ENCODE measurements around the gene PI4K2B. TPM values are rescaled to one million over a fixed set of nuclear protein-coding genes. Genes with fewer than 3 reads are reported as not detected.
"Not testable (repeated sequence)": the region's sequence is repeated elsewhere in the genome, so short reads cannot be mapped to it uniquely, and the experiment has no call there.

PI4K2B gene
- total RNA-seq, 4 donors from 2014 or later = 17.9 to 25.6 (median 18.8) TPM

DNA sequence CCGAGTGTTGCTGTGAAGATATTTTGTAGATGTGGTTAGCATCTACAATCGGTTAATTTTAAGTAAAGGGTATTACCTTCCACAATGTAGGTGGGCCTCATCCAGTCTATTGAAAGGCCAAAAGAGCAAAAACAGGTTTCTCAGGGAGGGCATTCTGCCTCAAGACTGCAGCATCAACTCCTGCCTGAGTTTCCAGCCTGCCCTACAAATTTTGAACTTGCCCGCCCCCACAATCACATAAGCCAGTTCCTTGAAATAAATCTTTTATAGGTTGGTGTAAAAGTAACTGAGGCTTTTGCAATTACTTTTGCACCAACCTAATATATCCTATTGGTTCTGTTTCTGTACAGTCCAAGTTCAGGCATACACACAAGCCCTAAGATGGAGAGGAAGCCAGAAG lies 22.1 kb upstream of the PI4K2B start:
- 95 to 99% methylated on average over 3 of the region's 3 CpGs for WGBS, 2 donors
- intact Hi-C loops (cut with DNase I; ENCODE audit: low total_unique reads) = no loop called here
- TF ChIP-seq, protein P1, sequence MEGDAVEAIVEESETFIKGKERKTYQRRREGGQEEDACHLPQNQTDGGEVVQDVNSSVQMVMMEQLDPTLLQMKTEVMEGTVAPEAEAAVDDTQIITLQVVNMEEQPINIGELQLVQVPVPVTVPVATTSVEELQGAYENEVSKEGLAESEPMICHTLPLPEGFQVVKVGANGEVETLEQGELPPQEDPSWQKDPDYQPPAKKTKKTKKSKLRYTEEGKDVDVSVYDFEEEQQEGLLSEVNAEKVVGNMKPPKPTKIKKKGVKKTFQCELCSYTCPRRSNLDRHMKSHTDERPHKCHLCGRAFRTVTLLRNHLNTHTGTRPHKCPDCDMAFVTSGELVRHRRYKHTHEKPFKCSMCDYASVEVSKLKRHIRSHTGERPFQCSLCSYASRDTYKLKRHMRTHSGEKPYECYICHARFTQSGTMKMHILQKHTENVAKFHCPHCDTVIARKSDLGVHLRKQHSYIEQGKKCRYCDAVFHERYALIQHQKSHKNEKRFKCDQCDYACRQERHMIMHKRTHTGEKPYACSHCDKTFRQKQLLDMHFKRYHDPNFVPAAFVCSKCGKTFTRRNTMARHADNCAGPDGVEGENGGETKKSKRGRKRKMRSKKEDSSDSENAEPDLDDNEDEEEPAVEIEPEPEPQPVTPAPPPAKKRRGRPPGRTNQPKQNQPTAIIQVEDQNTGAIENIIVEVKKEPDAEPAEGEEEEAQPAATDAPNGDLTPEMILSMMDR (IDR thresholded peaks at IDR 0.05) = no peak
- H3K4me3 ChIP-seq (ENCODE audit: low read depth, poor library complexity, severe bottlenecking) = no peak overlapping the region
- no peak for DNase-seq (ENCODE audit: low spot score in 2 of 2)

DNA sequence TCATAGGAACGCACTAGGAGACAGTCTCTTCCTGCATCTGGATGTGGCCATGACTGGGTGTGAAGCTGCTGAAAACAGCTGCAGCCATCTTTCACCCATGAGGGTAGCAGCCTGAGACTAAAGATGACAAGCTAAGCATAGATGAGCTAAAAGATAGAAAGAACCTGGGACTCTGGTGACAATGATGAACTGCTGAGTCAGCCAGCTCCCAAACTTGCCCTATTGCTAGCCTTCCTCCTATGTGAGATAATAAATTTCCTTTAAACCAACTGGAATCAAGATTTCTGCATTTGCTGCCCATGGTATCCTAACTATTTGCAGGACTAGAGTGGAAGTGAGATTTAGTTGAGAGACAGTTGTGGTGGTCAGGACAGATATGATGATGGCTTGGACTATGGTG lies 21.0 kb upstream of the PI4K2B start:
- 92 to 95% methylated on average over 1 of the region's 1 CpG for WGBS, 2 donors

DNA sequence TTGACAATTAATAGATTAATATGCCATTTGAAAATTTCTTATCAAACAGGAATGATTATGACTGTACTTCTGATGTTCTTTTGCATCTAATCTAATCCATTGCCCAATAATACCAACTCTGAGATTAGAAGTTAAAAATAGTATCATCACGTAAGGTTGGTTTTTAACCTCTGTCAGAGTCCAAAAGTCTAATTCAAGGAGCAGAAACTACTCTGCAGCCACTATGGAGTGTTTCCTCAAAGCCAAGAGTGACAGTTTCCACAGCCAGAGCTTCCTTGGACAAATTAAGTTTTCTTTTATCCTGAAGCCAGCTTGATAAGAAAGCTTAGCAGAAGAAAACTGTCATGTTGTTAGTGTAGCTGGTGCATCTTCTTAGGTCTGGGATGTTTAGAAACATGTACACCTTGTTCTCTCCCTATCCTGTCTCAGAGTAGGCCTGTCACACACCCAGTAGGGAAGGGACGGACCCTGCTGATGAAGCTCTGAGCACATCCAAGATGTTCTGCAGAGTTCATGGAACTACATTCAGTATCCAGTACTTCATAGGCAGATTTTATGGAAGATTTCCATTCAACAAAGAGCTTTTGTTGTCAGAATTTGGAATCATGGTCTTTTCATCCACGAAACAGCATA lies 20.4 kb upstream of the PI4K2B start:
- no peak for DNase-seq (ENCODE audit: low spot score in 2 of 2)
- TF ChIP-seq, protein P1 (IDR thresholded peaks at IDR 0.05) = no peak
- TF ChIP-seq POLR2A (IDR thresholded peaks at IDR 0.05) = no peak
- intact Hi-C loops (cut with DNase I; ENCODE audit: low total_unique reads) = no loop called here
- WGBS, 2 donors = 87% methylated on average over 3 of the region's 3 CpGs
- H3K4me3 ChIP-seq (ENCODE audit: low read depth, poor library complexity, severe bottlenecking) = no peak overlapping the region

More for the DNA sequence above, 21.0 kb upstream of the PI4K2B start:
- TF ChIP-seq, protein P1 (IDR thresholded peaks at IDR 0.05) = no peak
- TF ChIP-seq POLR2A (IDR thresholded peaks at IDR 0.05) = no peak
- no peak overlapping the region for H3K4me3 ChIP-seq (ENCODE audit: low read depth, poor library complexity, severe bottlenecking)
- DNase-seq (ENCODE audit: low spot score in 2 of 2) = no peak
- intact Hi-C loops (cut with DNase I; ENCODE audit: low total_unique reads) = no loop called here

DNA sequence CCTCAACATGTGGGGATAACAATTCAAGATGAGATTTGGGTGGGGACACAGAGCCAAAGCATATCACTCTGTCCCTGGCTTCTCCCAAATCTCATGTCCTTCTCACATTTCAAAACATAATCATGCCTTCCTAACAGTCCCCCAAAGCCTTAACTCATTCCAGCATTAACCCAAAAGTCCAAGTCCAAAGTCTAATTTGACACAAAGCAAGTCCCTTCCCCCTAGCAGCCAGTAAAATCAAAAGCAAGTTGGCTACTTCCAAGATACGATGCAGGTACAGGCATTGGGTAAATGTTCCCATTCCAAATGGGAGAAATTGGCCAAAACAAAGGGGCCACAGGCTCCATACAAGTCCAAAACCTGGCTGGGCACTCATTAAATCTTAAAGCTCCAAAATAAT lies 19.1 kb upstream of the PI4K2B start:
- H3K4me3 ChIP-seq (ENCODE audit: low read depth, poor library complexity, severe bottlenecking); DNase-seq (ENCODE audit: low spot score in 2 of 2); intact Hi-C loops (cut with DNase I; ENCODE audit: low total_unique reads): not testable (repeated sequence)
- WGBS, 2 donors = 81 to 95% methylated on average over 1 of the region's 1 CpG

DNA sequence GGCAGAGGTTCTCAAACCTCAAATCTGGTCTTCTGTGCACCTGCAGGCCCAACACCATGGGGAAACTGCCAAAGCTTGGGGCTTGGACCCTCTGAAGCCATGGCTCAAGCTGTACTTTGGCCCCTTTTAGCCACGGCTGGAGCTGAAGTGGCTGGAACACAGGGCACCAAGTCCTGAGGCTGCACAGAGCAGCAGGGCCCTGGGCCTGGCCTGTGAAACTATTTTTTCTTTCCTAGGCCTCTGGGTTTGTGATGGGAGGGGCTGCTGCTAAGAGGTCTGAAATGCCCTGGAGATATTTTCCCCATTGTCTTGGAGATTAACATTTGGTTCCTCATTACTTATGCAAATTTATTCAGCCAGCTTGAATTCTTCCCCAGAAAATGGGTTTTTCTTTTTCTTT lies 18.3 kb upstream of the PI4K2B start:
- DNase-seq (ENCODE audit: low spot score in 2 of 2) = no peak
- no peak overlapping the region for H3K4me3 ChIP-seq (ENCODE audit: low read depth, poor library complexity, severe bottlenecking)
- TF ChIP-seq, protein P1 (IDR thresholded peaks at IDR 0.05) = no peak
- no peak for TF ChIP-seq POLR2A (IDR thresholded peaks at IDR 0.05)
- intact Hi-C loops (cut with DNase I; ENCODE audit: low total_unique reads) = no loop called here
- WGBS, 2 donors = 87 to 91% methylated on average over 1 of the region's 1 CpG

DNA sequence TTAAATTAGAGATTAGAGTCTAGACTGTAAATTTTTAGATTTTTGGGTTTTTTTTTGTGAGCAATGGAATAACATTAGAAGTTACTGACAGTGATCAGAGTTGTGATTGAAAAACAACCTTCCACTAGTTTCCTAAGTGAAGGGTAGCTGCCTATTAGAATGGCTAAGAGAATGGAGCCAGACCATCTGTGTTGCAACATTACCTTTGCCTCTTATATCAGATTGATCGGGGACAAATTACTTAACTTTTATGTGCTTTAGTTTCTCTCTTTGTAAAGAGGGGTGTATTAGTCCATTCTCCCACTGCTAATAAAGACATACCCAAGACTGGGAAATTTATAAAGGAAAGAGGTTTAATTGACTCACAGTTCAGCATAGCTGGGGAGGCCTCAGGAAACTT lies 12.5 kb upstream of the PI4K2B start:
- TF ChIP-seq POLR2A (IDR thresholded peaks at IDR 0.05) = no peak
- TF ChIP-seq, protein P1 (IDR thresholded peaks at IDR 0.05) = no peak

More for the DNA sequence above, 12.5 kb upstream of the PI4K2B start:
- WGBS, 2 donors = 100% methylated on average over 1 of the region's 1 CpG
- no peak overlapping the region for H3K4me3 ChIP-seq (ENCODE audit: low read depth, poor library complexity, severe bottlenecking)
- intact Hi-C loops (cut with DNase I; ENCODE audit: low total_unique reads) = no loop called here
- no peak for DNase-seq (ENCODE audit: low spot score in 2 of 2)
